ENCODE measurements around the gene SUGT1.

DNA sequence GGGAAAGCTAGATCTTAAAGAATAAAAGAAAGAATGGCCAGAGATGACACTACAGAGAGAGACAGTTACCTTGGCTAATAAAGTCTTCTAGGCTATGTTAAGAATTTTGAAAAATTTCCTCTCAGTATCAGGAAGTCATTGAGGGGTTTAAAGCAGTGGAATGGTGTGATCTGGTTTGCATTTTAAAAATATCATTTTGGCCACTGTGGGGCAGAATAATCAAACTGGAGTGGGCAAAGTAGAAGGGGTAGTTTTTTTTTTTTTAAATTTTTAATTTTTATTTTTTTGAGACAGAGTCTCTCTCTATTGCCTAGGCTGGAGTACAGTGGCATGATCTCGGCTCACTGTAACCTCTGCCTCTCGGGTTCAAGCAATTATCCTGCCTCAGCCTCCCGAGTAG is 91.4 kb downstream of the SUGT1 start:
- TF ChIP-seq GATA3 (IDR thresholded peaks at IDR 0.05; ENCODE audit: low read depth, low read length), result no peak
- TF ChIP-seq GATA2 (IDR thresholded peaks at IDR 0.05; ENCODE audit: low read depth, low read length), result no peak

Measured in SH-SY5Y (cell line).